GM21786 (cell line): ENCODE measurements around the gene LRRIQ1.

Experiments used
- ATAC-seq: cut with Tn5 transposase; IDR thresholded peaks from one replicate; pipeline ENCODE4 v1.9.1; 2021; ENCODE audit not compliant: unreplicated experiment

LRRIQ1 gene

GRCh38 chr12:85057370-85057963 is 21.3 kb downstream of the LRRIQ1 start:
- ATAC-seq, result peak; percentile 79

- ATAC-seq, result no peak
Observed at GRCh38 chr12:85058339-85058738, 22.2 kb downstream of the LRRIQ1 start.

GRCh38 chr12:85059594-85059993 is 23.4 kb downstream of the LRRIQ1 start:
- no peak for ATAC-seq

GRCh38 chr12:85060916-85061315 is 24.8 kb downstream of the LRRIQ1 start:
- ATAC-seq, result no peak

GRCh38 chr12:85065837-85066482 is 29.8 kb downstream of the LRRIQ1 start:
- no peak for ATAC-seq

- no peak for ATAC-seq
Observed at GRCh38 chr12:85072826-85073225, 36.7 kb downstream of the LRRIQ1 start.

GRCh38 chr12:85076688-85077430 is 40.7 kb downstream of the LRRIQ1 start:
- peak; percentile 75 for ATAC-seq

GRCh38 chr12:85085066-85085465 is 48.9 kb downstream of the LRRIQ1 start:
- ATAC-seq, result no peak

- ATAC-seq, result no peak
Observed at GRCh38 chr12:85089792-85090191, 53.6 kb downstream of the LRRIQ1 start.

GRCh38 chr12:85092814-85093370 is 56.7 kb downstream of the LRRIQ1 start:
- ATAC-seq, result no peak

GRCh38 chr12:85095501-85095900 is 59.4 kb downstream of the LRRIQ1 start:
- no peak for ATAC-seq

- no peak for ATAC-seq
Observed at GRCh38 chr12:85130646-85131045, 94.5 kb downstream of the LRRIQ1 start.

GRCh38 chr12:85138833-85139232 is 102.7 kb downstream of the LRRIQ1 start:
- no peak for ATAC-seq

GRCh38 chr12:85147331-85147730 is 111.2 kb downstream of the LRRIQ1 start:
- no peak for ATAC-seq

- ATAC-seq, result no peak
Observed at GRCh38 chr12:85152311-85152729, 116.2 kb downstream of the LRRIQ1 start.

GRCh38 chr12:85155791-85156190 is 119.6 kb downstream of the LRRIQ1 start:
- no peak for ATAC-seq

- ATAC-seq, result no peak
Observed at GRCh38 chr12:85156569-85156968, 120.4 kb downstream of the LRRIQ1 start.

GRCh38 chr12:85157035-85157603 is 121.0 kb downstream of the LRRIQ1 start:
- no peak for ATAC-seq

- no peak for ATAC-seq
Observed at GRCh38 chr12:85163752-85164321, 127.7 kb downstream of the LRRIQ1 start.

- no peak for ATAC-seq
Observed at GRCh38 chr12:85179680-85180270, 143.6 kb downstream of the LRRIQ1 start.

GRCh38 chr12:85182699-85183098 is 146.5 kb downstream of the LRRIQ1 start:
- no peak for ATAC-seq
